HTR-8/SVneo (cell line): ENCODE results near the gene PLCL2.

Experiments
- DNase-seq: peaks from one replicate; pipeline ENCODE4 v3.0.0; 2011; ENCODE audit warnings: low spot score, mixed read lengths; ENCODE audit not compliant: insufficient read length
- FAIRE-seq: peaks from 2 replicates; lab custom pipeline; 2011; peaks lifted over from hg19 to GRCh38; lab: Jason Lieb, UNC

Gene PLCL2

DNA sequence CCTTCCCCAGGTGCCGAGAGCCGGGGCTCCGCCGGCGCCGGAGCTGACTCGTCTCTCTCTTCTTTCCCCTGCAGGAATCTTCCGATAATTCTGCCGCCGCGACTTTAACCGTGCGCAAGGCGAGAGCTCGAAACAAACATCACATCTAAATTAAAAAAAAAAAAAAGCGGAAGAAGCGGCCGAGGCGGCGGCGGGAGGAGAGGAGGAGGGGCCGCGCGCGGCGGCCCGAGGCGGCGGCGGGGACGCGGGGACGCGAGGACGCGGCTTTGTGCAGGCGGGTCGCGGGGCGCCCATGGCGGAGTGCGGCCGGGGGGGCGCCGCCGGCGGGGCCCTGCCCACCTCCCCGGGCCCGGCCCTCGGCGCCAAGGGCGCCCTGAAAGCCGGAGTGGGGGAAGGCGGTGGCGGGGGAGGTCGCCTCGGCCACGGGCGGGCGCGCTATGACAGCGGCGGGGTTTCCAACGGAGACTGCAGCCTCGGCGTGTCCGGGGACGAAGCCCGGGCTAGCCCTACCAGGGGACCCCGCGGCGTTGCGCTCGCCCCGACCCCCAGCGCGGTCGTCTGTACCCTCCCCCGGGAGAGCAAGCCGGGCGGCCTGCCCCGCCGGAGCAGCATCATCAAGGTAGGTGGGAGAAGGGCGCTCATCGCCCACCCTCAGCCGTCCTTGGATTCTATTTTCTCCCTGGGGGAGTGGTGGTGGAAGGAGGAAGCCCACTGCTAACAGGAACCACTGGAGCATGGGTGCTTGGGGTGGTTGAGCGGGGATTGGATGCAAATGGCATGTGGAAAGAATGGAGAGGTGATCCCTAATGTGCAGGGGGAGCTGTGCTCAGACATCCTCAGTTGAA lies at the start of gene PLCL2:
Gene PLCL2, plus strand, starts transcription at position 208 of the 845 bp plus-strand sequence. Its CDS starts 85 bp downstream, at position 293.
- peak; percentile 46 for FAIRE-seq
- no peak for DNase-seq

DNA sequence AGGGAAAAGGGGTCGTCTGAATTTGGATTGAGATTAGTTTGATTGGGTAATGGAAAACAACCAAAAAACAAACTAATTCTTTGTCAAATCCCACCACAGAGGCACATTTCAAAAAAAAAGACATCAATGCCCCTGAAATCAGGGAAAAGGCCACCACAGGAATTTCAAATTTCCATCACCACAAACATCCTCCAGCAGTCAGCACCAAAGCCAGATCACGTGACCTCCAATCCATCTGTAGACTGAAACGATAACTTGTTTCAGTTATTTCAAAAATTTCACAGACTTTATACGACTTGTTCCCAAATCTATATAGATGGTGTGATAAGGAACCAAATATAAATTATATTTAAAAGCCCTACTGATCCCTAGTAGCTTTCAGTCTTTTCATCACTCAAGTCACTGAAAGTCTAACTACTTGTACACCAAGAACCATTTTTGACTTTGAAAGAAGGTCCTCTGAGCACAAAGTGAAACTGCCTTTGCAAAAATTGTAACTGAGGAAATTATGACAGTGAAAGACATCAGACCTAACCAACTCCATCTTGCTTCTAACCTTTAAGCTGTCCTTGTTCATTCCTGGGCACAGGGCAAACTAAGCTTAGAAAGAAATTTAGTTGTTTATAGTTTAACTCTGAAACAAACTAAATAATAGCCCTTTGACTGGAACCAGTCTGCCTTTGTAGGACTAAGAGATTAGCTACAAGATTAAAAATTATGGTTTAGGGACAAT lies 48.1 kb upstream of the PLCL2 start:
- peak; percentile 15 for DNase-seq
- no peak for FAIRE-seq

DNA sequence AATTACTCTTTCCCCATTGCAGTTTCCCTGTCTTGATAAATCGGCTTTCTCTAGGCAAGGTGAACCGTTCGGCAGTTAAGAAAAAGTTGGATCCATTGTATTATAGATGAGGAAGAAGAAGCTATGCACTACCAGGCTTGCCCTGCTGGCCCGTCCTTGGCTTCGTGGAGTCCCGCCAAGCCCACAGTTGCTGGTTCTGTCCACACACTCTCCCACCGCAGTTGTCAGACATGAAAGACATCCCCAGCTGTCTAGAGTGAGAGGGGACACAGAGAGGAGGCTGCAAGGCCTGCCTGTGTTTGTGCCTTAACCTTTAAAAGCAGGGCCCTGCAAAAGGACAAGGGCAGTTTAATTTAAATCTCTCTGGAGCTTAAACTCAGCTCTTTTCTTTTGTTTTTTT lies 47.2 kb upstream of the PLCL2 start:
- DNase-seq (no peak), FAIRE-seq (no peak)

DNA sequence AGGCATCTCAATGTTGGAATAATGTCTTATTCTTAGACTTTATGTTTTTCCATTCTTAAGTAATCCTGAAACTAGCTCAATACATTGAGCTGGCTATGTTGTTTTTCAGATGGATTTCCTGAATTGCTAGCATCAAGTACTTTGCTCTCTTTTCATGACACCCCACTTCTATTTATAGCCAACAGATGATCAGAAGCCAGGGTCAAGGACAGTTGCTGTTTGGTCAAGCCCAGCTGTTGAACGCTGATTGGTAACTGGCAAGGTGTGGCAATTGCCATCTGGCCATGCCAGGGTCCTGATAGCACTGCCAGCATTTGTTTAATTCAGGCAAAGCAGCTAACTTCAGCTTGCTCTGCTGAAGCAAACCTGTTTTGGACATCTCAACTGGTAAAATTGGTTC lies 46.2 kb upstream of the PLCL2 start:
- FAIRE-seq (no peak), DNase-seq (no peak)

DNA sequence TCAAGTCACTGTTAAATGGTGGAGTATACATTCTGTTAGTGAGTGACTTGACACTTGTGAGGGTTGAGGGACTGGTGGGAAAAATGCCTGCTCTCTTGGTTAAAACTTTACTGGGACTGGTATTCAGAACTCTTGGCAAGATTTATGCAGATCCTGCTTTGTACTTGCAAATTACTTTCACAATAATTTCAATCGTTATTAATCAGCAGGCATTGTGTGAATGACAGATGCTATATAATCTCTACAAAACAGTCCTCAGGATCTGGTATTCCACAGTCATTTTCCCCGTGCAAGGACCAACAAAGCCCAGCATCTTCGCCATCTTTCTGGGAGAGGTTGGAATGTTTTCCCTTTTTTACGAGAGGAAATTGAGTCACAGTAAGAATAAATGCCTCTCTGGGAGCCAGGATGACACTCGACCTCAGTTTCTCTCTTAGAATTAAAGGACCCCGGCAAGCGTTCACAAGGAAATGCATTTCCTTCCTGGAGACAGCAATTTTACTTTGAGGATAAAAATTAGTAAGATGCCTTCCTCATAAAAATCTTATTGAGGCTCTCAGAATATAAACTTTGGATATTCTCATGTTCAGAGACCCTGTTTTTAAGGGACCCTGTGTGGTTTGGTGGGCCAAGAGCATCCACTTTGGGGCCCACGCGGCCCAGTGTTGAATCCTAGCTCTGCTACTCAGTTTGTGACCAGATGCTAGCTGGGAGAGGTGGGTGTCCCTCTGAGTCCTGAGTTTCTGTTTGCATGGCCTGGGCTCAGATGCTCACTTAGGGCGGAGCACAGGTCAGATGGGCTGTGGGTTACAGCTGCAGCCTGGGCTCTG lies 45.3 kb upstream of the PLCL2 start:
- DNase-seq (no peak), FAIRE-seq (no peak)

DNA sequence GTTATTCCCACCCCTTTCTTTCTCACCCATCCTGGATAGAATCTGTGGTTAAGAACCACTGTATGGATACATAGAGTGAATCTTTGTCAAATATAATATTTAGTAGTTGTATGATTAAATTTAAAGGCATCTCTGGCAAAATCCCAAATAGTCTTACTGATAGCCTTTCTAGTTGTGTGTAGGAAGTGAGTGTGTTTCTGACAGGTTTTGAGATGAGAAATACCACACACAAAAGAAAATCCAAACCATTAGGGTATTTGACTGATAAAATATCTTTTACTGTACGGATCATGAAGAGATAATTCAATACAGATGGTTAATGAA lies 44.7 kb upstream of the PLCL2 start:
- DNase-seq (peak; percentile 17), FAIRE-seq (no peak)

DNA sequence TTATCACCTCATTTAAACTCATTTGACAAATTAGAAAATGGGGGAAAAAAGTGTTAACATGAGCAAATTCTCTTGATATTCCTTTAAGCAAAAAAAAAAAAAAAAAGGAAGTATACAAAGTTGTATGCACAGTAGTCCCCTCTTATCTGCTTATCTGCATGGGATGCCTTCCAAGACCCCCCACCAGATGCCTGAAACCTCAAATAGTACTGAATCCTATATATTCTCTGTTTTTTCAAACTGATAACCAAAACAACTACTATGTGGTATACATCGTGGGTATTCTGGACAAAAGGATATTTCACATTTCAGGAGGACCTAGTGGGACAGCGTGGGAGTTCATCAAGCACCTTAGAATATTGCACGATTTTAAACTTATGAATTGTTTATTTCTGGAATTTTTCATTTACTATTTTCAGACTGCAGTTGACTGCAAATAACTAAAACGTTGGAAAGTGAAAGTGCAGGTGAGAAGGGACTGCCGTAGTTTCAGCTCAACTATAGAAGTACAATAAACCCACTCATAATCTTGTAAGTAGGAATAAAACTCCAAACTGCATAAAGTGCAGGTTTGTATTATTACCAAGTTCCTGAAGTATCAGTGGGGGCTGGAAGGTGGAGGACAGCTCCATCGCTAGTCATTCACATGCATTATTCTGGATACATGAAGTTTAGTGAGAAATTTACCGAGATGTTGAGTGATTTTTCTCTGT lies 43.6 kb upstream of the PLCL2 start:
- no peak for DNase-seq
- FAIRE-seq: no peak

DNA sequence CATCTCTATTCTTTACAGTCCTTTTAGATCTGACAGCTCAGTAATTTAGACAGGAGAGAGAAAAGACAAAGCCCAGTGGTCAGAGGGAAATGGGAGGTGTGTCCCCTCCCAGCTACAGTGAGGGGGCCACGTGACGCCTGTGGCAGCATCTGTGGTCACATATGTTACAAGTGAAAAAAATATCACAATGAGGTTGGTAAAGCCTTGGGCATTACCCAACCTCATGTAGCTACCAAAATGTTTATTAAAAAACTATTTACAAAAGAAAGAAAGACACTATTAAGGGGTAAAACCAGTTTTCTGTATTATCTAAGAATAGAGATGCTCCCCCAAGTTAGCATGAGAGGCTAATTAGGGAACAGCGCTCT lies 42.9 kb upstream of the PLCL2 start:
- DNase-seq (no peak), FAIRE-seq (no peak)

DNA sequence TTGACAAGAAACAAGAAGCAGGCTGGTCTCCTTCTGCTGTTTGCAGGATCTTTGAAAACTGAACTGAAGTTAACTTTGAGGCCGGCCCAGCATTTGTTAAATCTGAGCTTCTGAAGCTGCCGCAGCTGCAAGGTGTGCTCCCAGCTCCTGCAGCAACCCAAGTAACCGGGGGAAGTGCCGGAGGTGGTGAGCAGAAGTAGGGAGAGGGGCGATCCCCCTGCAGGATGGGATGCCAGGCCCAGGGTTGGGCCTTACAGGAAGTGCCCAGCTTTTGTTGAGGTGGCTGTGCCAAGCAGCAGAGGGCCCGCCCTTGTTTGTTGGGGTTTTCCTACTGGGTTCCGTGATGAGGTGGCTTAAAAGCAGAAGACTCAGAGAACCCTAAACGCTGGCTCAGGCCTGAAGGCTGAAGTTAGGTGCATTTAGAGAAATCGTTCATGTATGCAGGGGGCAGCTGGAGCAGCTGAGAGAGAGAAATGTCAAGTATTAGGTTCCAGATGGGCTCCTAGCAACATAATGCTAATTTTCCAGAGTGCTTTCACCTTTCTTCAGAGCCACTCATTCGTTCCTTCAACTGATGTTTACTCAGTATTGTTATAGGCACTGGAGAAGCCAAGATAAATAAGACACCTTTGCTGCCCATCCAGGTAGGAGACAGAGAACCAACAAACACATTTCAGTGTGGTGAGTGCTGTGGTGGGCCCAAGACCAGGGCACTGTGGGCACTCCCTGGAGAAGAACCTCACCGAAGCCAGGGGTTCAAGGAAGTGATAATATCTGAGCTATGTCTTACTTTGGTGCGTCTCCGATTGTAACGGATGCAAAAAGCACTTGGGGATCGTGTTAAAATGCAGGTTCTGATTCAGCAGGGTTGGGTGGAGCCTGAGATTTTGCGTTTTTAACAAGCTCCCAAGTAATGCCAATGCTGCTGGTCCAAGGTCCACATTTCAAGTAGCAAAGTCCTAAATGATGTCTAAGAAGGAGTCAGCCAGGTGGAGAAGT lies 42.2 kb upstream of the PLCL2 start:
- FAIRE-seq (no peak), DNase-seq (no peak)

DNA sequence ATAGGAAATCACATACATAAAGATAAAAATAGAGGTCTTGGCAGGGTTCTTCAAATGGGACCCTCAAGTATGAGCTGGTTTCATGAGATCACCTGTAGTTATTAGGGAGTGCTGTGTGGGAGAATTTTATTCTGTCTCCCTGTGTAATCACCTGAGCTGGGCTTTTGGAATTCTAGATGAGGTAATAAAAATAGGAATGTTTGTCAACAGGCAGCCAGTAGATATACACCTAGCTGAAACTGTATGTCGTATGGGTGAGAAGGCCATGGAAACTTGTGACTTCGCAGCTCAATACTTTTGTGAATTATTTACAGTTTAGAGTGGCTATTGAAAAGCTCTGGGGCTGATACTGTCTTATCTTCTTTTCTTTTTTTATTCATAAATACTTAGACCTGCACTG lies 40.5 kb upstream of the PLCL2 start:
- no peak for DNase-seq
- no peak for FAIRE-seq

DNA sequence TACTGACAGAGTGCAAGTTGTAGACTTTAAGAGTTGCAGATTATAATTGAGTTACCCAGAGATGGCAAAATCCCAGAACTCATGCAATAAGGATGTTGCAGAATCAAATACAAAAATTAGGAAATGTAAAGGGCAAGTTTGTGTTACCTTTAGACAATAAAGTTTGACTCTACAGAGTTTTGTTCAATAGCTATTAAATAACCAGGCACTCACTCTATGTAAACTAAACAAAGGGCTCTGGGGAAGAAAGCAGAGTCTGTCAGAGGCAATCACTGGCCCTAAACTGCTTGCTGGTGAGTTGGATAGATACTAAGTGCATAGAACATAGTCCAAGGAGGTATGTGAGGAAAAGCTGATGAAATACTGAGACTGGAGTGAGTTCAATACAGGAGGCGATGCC lies 40.0 kb upstream of the PLCL2 start:
- no peak for FAIRE-seq
- no peak for DNase-seq

DNA sequence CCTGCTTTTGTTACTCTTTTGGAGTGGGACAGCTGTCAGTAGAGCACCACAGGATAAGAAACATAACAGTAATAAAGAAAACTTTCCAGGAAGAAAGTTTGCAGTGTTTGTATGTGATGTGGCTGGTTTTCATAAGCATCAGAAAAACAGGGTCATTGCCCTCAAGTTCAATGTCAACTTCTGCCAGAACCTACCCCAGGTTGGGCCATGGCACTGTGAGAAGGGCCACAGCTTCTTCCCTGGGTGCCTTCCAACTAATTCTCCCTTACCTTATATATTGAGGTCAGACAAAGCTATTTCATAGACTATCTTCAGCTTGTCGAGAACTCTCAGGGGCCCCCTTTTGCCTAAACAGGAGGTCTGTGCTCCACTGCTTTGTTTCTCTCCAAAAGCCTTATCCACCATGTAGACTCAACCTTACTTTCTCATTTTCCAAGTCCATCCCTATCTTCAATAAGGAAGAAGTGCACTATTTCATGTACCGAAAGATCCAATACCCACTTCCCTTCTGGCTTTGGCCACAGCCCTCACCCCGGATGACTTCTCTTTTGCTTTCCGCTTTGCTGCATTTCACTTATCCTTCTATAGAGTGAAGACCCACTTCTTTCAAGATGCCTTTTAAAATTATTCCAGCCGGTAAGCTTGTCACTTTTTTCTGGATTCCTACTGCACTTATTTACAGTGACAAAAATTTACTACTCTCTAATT lies 38.2 kb upstream of the PLCL2 start:
- FAIRE-seq: no peak
- no peak for DNase-seq

DNA sequence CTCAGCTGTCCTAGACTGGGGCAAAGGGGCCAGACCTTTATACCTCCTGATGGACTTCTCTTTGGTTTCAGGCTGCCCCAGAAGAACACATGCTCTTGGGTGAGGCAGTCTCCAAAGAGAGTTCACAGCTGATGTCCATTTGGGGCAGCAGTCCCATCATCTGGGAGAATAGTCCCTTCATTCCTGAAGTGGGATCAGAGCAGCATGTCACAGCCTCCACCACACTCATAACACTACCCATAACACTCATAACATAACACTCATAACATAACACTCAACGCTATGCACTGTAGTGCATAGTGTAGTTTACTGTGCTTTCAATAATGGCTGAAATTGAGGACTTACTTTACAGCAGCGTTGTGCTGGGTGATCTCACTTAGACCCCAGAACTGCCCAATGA lies 36.7 kb upstream of the PLCL2 start:
- no peak for FAIRE-seq
- no peak for DNase-seq

DNA sequence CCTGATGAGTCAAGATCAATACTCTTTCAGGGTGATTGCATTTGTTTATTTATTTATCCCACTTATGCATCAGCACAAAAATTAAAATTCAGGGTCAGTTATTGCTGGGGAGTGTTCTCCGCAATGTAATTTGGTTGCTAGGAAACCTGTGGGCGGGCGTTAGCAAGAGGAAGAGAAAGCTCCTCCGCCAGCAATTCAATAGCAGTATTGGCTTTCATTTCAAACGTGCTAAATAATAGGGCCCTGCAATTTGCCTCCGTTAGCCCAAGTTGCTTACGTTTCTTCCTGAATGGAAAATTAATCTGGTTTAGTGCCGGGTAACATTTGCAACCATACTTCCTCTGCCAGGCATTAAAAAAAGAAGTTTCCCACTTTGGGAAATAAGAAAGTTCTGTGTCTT lies 35.5 kb upstream of the PLCL2 start:
- FAIRE-seq: no peak

DNA sequence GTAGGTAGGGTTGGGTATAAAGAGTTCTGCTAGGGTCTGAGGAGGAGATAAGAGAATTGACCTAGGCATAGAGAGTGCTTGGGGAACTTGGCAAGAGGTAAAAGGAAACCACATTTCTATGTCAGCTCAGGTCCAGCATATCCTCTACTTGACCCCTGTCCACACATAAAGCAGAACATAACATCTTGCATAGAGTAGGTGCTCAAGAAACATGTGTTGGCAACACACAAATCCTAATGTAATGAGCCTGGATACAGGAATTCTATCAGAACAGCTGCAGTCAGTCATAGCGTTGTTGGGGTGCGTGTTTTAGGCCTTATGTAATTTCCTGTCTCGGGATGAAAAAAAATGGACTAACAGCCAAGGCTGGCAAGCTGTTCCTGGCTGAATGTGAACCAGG lies 35.0 kb upstream of the PLCL2 start:
- DNase-seq: peak; percentile 15
- FAIRE-seq: no peak

More for the DNA sequence above, 35.5 kb upstream of the PLCL2 start:
- DNase-seq: no peak

DNA sequence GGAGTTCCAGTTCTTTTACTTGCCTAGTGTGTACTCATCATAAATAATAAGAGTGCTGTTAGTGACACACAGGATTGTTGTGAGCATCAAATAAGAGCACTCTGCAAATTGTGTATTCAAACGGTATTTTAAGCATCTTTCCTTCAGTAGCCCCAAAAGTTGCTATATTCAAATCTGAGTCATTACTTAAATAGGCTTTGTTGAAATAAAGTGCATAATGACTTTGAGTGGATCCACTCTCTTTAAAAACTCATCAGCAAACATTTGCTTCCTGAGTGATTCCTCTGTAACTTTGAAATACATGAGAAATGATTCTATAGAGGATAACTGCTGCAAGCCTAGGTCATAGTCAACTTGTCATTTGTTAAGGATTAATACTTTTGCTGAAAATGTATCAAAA lies 29.3 kb upstream of the PLCL2 start:
- FAIRE-seq (no peak), DNase-seq (no peak)

DNA sequence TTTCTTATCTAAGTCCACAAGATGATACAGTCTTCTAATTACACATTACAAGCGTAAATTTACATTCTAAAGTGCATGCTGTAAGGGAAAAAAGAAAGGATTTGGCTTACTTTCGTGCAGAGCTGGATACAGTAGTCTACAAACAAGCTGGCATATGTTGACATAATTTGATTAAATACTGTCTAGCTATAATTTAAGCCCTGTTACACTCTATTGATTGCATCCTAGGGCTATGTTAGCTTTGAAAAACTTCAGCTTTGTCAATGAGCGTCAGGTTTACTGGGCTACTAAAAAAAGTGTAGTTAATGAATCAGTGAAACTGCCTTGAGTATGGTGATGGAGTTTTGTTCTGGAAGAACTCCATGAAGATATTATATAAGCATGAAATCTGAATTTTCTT lies 24.5 kb upstream of the PLCL2 start:
- DNase-seq: no peak
- FAIRE-seq: no peak

DNA sequence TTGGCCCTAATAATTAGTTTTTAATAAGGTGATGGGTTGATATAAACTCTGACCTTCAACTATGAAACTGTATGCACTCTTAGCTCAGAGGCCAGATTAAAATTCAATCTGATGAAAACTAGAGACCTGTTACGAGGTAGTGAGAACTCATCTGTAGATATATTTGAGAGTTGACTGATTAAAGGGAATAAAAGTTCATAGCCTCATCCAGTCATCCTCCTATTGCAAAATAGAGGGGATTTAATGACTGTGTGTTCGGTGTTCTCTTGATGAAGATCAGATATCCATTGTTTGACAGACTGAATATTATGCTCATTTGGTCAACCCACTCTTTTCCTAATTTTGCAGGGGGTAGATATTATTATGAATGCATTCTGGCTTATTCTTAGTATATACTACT lies 23.3 kb upstream of the PLCL2 start:
- FAIRE-seq (no peak), DNase-seq (no peak)
